HG02678 (cell line): ENCODE data around the gene ARID3A.

Source experiments
- ATAC-seq: cut with Tn5 transposase; IDR thresholded peaks from one replicate; pipeline ENCODE4 v1.9.1; 2021; ENCODE audit warnings: mild to moderate bottlenecking, moderate library complexity; ENCODE audit not compliant: unreplicated experiment

Gene ARID3A

DNA sequence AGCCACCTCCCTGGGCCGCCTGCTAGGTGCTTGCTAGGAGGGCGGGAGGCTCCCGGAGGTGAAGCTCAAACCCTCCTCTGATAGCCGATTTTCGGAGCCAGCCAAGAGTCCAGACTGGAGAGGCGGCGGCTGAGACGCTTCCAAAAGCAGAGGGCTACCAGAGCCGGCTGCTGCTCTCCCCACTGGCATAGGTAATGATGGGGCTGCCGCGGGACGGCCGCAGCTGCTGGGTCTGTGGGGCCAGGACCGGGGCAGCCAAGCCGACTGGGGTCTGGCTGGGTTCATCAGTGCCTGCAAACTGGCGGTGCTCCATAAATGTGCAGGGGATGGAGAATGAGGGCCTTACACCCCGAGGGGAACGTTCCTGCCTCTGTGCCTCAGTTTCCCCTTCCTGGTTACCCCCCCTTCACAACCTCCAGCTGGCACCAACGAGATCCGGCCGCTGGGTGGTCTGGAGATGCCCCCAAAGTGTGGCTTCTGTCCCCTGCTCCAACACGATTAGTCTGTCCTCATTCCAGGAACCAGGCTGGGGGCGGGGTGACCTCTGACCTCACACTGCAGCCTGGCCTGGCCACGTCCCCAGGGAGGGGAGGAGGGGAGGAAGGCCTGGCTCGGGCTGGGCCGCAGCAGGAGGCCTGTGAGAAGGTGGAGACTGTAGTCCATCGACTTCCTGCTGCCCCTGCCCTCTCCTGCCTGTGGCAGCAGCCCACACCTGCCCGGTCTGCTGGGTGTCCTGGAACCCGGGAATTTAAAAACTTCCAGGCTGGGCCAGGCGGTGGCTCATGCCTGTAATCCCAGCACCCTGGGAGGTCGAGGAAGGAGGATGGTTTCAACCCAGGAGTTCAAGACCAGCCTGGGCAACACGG is 54.5 kb downstream of the ARID3A start:
- ATAC-seq: no peak

DNA sequence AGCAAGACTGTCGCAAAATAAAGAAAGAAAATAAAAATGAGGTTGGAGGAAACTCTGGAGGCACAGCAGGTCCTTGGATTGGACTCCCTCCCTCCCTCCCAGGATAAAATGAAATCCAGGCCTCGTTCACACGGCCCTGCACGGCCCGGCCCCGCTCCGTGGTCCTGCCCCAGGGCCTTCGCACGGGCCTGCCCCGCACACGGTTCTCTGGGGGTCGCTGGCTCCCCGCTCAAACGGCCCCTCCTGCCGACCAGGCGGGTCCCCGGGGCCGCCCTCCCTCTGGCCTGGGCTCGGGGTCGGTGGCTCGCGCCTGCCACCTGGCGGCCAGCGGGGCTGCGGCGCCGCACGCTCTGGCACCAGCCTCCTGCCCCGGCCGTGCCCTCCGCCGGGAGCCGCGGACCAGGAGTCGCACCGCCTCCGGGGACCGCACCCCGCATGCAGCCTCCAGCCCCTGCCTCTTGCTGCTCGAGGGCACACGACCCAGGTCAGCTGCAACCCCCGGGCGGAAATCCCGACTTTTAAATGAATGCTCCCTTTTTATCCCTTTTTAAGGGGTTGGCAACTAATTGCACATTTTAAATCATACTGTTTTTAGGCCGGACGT is 56.8 kb downstream of the ARID3A start:
- peak; percentile 56 for ATAC-seq

DNA sequence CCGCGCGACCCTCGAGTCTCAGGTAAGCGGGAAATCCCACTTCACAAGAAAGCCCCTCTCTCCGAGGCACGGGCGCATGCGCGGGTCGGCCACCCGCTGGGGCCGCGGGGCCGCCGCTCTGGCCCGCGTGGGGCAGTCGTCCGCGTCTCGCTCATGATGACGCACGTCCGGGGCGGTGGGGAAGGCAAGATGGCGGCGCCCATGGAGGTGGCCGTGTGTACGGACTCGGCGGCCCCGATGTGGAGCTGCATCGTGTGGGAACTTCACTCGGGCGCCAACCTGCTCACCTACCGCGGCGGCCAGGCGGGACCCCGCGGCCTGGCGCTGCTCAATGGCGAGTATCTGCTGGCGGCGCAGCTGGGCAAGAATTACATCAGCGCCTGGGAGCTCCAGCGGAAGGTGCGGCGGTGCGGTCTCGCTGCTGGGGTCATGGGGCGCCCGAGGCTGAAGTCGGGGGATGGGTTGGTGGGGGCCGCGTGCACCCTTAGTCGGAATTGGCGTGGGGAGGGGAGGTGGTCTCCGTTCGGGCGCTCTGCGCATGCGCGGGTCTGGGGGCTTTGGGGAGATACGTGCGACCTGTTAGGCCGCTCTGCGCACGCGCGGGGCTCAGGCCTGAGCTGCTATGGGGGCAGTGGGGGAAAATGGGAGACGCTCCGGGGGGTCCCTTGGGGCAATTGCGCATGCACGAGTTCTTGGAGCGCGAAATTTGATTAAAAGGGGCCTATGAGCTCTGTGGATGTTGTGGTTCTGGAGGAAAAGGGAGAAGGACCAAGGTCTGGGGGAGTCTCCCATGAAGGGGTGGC is 58.5 kb downstream of the ARID3A start, which contains the start of gene WDR18:
Gene WDR18 (plus strand): TSS at position 181 of the 803 bp plus-strand sequence. CDS start 9 bp downstream, at position 190.
- peak; percentile 89 for ATAC-seq

GRCh38 chr19:986083-986482 is 60.2 kb downstream of the ARID3A start:
- ATAC-seq: no peak

DNA sequence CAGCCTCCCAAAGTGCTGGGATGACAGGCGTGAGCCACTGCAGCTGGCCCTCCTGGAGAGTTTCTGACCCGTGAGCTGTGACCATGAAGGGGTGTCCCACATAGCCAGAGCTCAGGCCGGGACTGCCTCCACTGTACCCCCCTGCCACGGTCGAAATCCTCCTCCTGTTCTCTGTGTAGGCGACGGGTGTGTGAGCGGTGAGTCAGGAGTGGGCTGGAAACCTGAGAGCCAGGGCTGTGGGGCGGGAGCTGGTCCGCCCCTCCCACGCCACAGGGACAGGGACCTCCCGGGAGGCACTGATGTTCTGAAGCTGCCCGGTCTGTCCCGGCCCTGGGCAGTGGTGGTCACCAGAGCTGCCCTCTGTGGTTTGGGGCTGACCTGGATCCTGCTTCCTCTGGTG is 62.2 kb downstream of the ARID3A start:
- no peak for ATAC-seq

- ATAC-seq: no peak
Measured at GRCh38 chr19:988510-988909, 62.7 kb downstream of the ARID3A start.

- ATAC-seq: no peak
Measured at GRCh38 chr19:989381-990081, 63.7 kb downstream of the ARID3A start.

DNA sequence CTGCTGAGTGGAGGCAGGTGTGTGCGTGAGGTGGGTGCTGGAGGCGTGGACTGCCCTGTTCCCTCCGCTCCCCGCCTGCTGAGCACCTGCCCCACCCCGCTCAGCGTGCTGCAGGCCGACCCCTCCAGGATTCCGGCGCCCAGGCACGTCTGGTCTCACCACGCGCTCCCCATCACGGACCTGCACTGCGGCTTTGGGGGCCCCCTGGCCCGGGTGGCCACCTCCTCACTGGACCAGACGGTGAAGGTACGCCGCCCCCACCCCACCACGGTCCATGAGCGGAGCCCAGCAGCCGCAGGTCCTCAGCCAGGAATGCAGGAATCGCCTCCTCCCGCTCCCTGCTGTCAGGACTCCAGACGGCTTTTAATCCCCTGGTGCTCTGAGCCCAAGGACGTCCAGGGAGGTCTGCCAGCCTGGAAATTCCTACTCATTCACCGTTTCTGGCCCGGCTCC is 64.3 kb downstream of the ARID3A start:
- no peak for ATAC-seq

GRCh38 chr19:990746-991145 is 64.9 kb downstream of the ARID3A start:
- no peak for ATAC-seq

- ATAC-seq: no peak
Measured at GRCh38 chr19:991174-991931, 65.5 kb downstream of the ARID3A start.

DNA sequence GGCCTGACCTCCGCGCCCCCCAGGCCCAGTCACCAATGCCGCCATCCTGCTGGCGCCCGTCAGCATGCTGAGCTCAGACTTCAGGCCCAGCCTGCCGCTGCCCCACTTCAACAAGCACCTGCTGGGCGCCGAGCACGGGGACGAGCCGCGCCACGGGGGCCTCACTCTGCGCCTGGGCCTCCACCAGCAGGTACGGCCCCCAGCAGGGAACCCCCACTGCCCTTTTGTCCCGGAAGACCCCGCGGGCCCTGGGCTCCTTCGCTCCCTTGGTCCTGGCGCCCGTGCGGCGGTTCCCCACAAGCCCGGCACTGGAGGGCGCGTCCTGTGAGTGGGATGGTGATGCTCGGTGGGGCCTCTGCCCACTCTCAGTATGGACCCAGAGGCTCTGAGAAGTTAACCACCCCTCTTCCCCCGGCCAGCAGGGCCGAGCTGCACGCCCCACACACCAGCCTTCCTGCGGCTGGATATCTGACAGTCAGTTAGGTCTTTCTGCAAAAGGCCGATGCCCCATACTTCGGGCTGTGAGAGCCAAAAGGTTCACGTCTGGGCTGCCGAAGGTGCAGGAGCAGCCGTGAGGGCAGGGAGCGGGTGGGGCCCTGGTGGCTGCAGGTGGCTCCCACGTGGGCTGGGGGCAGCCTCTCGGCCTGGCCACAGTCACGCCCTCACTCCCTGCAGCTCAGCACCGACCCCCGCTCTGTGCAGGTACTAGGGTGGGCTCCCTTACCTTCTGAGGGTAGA is 66.3 kb downstream of the ARID3A start:
- no peak for ATAC-seq

- ATAC-seq: no peak
Measured at GRCh38 chr19:992670-993055, 66.8 kb downstream of the ARID3A start.

DNA sequence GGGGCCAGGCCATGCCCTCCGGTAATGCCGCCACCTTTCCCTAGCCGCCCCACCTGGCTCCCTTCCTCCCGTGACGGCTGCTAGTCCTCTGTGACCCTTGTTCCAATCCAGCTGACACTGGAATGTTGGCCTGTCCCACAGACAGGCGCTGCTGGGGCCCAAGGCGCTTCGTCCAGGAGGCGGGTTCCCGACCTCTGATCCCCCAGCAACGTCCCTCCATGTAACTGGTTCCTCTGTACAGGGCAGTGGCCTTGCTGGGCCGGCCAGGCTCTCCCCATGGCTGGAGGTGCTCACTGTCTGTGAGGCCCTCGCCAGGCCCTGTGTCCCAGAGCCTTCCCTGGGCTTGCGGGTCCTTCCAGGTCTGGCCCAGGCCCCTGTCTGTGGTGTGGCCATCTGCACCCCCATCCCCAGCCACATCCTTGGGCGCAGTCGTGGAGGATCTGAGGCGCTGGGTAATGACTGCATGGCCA is 67.6 kb downstream of the ARID3A start:
- ATAC-seq: no peak

DNA sequence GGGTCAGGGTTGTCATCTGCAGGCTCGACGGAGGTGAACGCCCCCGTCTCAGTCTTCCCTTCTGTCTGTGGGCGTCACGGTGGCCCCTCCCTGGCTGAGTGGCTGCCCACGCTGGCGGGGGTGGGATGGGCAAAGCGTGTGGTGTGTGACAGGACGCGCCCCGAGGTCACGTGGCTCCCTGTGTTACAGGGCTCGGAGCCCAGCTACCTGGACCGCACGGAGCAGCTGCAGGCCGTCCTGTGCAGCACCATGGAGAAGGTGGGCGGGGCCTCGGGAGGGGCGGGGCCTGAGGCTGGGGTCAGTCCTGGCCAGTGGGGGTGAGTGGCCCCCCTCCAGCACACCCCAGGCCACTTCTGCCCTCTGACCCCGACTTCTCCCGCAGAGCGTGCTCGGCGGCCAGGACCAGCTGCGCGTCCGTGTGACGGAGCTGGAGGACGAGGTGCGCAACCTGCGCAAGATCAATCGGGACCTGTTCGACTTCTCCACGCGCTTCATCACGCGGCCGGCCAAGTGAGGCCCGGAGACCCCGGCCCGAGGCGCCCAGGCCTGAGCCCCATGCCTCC is 68.1 kb downstream of the ARID3A start:
- no peak for ATAC-seq

GRCh38 chr19:994516-994915 is 68.7 kb downstream of the ARID3A start:
- ATAC-seq: no peak

- no peak for ATAC-seq
Measured at GRCh38 chr19:995051-995827, 69.4 kb downstream of the ARID3A start.

DNA sequence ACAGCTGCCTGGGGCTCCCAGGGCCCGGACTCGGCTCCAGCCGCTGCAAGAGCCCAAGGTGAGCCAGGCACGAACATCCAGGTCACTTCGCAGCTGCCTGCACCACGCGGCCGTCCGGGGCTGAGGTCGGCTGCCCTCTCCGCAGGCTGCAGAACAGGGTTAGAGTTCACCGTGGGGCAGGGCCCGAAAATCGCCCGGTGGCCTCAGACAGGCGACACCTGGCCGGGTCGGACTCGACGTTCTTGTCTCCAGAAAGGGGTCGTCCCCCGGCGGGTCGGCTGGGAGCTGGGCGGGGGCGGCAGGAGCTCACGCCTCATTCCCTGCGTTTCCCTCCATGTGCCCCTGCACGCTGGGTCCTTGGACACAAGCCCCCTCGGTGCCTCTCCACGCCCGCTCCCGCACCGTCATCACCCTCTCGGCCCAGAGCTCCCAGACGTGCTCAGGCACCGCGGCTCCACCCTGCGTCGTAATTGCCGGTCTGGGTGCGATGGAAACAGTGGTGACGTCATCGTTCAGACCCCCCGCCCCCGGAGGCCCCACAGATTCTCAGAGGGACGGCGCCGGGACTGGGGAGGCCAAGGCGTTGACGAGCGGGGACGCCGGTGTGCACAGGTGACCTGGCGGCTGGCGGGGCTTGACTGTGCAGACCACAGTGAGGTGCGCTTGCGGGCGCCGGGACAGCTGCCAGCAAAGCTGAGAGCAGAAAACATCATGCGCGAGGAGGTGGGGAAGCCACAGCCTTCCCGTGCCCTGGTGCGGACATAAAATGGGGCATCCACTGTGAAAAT is 70.4 kb downstream of the ARID3A start:
- ATAC-seq: no peak
